Ishikawa (cell line): ENCODE measurements around the gene TNS3.

Experiments used
- CEBPB ChIP-seq: IDR thresholded peaks from 2 replicates; pipeline ENCODE4 v1.6.1; 2012
- CREB1 ChIP-seq: IDR thresholded peaks from 2 replicates; pipeline ENCODE4 v1.6.1; 2012; ENCODE audit warnings: low read depth
- EGR1 ChIP-seq: IDR thresholded peaks from 2 replicates; pipeline ENCODE4 v1.6.1; 2012
- EP300 ChIP-seq: IDR thresholded peaks from 2 replicates; pipeline ENCODE4 v1.6.1; 2012; ENCODE audit warnings: borderline replicate concordance
- FOXM1 ChIP-seq: IDR thresholded peaks from 2 replicates; pipeline ENCODE4 v1.6.1; 2012; ENCODE audit warnings: low read depth, borderline replicate concordance
- RAD21 ChIP-seq: IDR thresholded peaks from 2 replicates; pipeline ENCODE4 v1.6.1; 2012; ENCODE audit warnings: low read depth
- TAF1 ChIP-seq: IDR thresholded peaks from 2 replicates; pipeline ENCODE4 v1.6.1; 2012; ENCODE audit warnings: low read depth, mild to moderate bottlenecking
- TCF12 ChIP-seq: IDR thresholded peaks from 2 replicates; pipeline ENCODE4 v1.6.1; 2012; ENCODE audit warnings: low read depth
- TEAD4 ChIP-seq: IDR thresholded peaks from 2 replicates; pipeline ENCODE4 v1.6.1; 2012
- YY1 ChIP-seq: IDR thresholded peaks from 2 replicates; pipeline ENCODE4 v1.6.1; 2012; ENCODE audit warnings: low read depth
- ZBTB7A ChIP-seq: IDR thresholded peaks from 2 replicates; pipeline ENCODE4 v1.6.1; 2012; ENCODE audit warnings: low read depth
- TF ChIP-seq, protein P1 (sequence below): IDR thresholded peaks from 2 replicates; pipeline ENCODE4 v1.6.1; 2012
- TF ChIP-seq, protein P2 (sequence below): IDR thresholded peaks from 2 replicates; pipeline ENCODE4 v1.6.1; 2012
- TF ChIP-seq, protein P3 (sequence below): IDR thresholded peaks from 2 replicates; pipeline ENCODE4 v1.6.1; 2012; ENCODE audit warnings: low read depth, mild to moderate bottlenecking

DNA sequence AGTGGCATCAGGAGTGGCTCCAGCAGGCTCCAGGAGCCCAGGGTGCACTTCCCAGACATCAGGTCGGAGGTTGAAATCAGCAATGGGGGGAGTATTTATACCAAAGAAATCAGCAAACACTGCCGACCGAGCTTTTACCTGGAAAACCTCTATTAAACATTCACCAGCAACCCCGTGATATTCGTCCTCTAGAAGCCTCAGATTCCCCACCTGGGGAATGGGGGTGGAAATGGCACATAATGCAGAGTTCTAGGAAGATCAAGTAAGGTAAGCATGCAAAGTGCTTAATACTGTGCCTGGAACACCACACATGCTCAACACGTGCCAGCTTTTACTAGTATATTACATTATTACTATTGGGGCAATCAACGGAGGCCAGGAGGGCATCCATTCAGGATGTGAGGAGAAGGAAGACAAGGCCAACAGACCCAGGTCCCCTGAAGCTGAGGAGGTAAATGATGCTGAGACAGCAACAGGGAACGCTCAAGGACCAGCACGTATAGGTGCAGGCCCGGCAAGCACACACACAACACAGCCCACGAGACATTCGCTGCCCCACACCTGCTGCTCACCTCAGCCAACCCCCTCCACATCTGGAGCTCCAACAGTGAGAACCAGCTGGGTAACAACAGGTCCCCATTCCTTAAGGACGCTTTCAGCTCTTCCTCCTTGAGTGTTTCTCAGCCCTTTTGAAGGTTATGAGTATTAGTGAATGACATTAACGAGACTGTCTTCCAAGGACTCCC, 125.5 kb downstream of the TNS3 start:
- TF ChIP-seq, protein P1, sequence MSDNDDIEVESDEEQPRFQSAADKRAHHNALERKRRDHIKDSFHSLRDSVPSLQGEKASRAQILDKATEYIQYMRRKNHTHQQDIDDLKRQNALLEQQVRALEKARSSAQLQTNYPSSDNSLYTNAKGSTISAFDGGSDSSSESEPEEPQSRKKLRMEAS = no peak
- TF ChIP-seq FOXM1 (no peak), RAD21 (no peak), YY1 (no peak), EP300 (no peak), CREB1 (no peak), TEAD4 (no peak), TCF12 (no peak), TAF1 (no peak), ZBTB7A (no peak), CEBPB (no peak), EGR1 (no peak)
- TF ChIP-seq, protein P2, sequence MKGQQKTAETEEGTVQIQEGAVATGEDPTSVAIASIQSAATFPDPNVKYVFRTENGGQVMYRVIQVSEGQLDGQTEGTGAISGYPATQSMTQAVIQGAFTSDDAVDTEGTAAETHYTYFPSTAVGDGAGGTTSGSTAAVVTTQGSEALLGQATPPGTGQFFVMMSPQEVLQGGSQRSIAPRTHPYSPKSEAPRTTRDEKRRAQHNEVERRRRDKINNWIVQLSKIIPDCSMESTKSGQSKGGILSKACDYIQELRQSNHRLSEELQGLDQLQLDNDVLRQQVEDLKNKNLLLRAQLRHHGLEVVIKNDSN = no peak
- TF ChIP-seq, protein P3, sequence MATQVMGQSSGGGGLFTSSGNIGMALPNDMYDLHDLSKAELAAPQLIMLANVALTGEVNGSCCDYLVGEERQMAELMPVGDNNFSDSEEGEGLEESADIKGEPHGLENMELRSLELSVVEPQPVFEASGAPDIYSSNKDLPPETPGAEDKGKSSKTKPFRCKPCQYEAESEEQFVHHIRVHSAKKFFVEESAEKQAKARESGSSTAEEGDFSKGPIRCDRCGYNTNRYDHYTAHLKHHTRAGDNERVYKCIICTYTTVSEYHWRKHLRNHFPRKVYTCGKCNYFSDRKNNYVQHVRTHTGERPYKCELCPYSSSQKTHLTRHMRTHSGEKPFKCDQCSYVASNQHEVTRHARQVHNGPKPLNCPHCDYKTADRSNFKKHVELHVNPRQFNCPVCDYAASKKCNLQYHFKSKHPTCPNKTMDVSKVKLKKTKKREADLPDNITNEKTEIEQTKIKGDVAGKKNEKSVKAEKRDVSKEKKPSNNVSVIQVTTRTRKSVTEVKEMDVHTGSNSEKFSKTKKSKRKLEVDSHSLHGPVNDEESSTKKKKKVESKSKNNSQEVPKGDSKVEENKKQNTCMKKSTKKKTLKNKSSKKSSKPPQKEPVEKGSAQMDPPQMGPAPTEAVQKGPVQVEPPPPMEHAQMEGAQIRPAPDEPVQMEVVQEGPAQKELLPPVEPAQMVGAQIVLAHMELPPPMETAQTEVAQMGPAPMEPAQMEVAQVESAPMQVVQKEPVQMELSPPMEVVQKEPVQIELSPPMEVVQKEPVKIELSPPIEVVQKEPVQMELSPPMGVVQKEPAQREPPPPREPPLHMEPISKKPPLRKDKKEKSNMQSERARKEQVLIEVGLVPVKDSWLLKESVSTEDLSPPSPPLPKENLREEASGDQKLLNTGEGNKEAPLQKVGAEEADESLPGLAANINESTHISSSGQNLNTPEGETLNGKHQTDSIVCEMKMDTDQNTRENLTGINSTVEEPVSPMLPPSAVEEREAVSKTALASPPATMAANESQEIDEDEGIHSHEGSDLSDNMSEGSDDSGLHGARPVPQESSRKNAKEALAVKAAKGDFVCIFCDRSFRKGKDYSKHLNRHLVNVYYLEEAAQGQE = no peak
